Stimulated activated CD8-positive, alpha-beta memory T cell treated with anti-CD3 and anti-CD28 coated beads, Interleukin-7, amount 100 ng/mL, for 4 hours (primary cell): Measurements from ENCODE around the gene CRYM.
"Not testable (repeated sequence)": the region's sequence is repeated elsewhere in the genome, so short reads cannot be mapped to it uniquely, and the experiment has no call there.

Source experiments
- DNase-seq, 2 donors: peaks; one replicate each; pipeline ENCODE4 v3.0.0-alpha.2; 2020; ENCODE audit warnings: low read depth in 2 of 2

CRYM gene

GRCh38 chr16:21277927-21278706 is at the start of gene CRYM:
Gene CRYM (minus strand): TSS chr16:21278290. CDS start chr16:21278251, 39 bp downstream.
- no peak for DNase-seq

DNA sequence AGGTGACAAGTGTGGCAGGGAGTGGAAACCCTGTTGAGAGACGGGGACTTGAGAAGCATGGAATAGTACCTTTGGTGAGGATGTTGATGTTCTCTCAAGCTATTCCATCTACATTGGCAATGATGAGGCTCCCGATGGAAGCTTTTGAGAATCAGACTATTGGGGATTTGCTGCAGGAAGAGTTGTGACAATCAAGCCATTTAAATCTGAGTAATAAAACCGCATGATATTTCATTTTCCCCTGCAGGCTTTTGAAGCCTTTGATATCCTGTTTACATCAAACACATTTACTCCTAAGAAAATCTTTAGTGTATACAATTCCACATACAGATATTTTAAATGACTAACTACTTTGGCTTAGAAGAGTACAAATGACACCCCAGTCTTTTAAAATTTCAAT is 49.0 kb upstream of the CRYM start:
- no peak for DNase-seq

DNA sequence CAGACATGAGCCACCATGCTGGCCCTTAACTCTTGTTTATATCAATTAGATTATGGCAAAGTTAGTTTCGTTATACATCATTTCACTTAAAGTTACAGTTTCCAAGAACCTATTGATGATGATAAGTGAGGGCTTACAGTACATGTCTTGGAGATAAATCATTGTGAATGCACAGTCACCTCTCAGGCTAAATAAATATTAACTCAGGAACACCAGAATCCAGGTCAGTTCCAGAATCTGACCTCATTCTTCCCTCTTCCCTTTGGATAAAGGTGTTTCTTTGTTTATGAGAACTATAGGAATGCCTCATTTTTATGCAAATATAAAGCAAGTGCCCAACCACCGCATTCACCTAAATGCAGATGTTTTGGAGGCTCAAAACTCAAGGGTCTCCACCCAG is 48.4 kb upstream of the CRYM start:
- no peak for DNase-seq

DNA sequence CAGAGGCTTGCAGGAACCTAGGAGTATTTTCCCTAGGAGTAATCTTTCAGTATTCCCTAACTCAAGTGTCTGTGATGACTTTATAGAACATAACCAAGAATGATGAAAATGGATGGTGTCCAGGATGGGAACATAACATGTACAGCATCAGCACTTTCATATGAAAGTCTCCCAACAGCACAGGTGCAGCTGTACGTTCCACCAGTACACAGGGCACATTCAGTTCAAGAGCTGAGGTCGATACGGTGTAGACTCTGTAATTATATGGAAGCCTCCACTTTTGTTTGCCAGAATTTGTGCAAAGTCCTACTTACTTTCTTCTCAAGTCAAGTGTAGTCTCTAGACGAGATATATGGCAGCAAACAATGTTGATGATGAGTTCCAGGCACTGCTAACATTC is 46.2 kb upstream of the CRYM start:
- DNase-seq = no peak

DNA sequence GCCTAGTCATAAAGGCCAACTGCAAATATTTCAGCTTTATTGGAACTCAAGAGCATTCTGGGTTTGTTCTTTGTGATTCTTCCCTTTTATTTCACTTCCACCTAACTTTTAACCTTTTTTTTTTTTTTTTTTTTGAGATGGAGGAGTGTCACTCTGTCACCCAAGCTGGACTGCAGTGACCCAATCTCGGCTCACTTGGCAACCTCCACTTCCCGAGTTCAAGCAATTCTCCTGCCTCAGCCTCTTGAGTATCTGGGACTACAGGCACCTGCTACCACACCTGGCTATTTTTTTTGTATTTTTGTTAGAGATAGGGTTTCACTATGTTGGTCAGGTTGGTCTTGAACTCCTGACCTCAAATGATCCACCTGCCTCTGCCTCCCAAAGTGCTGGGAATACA is 44.2 kb upstream of the CRYM start:
- DNase-seq = not testable (repeated sequence)

- DNase-seq = no peak
Measured at GRCh38 chr16:21321736-21322135, 43.6 kb upstream of the CRYM start.

DNA sequence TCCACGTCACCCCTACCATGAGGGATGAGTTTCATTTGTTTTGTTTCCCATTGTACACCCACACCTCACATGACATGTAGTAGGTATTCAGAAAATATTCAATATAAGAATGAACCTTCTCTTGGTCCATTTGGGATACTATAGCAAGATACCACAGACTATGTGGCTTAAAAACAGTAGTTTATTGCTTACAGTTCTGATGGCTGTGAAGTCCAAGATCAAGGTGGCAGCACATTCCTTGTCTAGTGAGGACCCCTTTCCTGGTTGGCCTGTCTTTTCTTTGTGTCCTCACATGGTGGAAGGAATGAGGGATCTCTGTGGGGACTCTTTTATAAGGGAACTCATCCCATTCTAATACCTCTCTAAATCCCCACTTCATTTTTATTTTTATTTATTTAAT is 36.2 kb upstream of the CRYM start:
- DNase-seq = no peak

- not testable (repeated sequence) for DNase-seq
Measured at GRCh38 chr16:21312863-21313372, 34.8 kb upstream of the CRYM start.

DNA sequence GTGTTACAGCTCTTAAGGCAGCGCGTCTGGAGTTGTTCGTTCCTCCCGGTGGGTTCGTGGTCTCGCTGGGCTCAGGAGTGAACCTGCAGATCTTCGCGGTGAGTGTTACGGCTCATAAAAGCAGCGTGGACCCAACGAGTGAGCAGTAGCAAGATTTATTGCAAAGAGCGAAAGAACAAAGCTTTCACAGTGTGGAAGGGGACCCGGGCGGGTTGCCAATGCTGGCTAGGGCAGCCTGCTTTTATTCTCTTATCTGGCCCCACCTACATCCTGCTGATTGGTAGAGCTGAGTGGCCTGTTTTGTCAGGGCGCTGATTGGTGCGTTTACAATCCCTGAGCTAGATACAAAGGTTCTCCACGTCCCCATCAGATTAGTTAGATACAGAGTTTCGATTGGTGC is 34.0 kb upstream of the CRYM start:
- not testable (repeated sequence) for DNase-seq

DNA sequence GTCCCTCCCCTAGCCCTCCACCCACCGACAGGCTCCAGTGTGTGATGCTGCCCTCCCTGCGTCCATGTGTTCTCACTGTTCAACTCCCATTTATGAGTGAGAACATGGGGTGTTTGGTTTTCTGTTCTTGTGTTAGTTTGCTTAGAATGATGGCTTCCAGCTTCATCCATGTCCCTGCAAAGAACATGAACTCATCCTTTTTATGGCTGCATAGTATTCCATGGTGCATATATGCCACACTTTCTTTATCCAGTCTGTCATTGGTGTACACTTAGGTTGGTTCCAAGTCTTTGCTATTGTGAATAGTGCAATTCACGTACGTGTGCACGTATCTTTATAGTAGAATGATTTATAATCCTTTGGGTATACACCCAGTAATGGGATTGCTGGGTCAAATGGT is 28.6 kb upstream of the CRYM start:
- DNase-seq = not testable (repeated sequence)

DNA sequence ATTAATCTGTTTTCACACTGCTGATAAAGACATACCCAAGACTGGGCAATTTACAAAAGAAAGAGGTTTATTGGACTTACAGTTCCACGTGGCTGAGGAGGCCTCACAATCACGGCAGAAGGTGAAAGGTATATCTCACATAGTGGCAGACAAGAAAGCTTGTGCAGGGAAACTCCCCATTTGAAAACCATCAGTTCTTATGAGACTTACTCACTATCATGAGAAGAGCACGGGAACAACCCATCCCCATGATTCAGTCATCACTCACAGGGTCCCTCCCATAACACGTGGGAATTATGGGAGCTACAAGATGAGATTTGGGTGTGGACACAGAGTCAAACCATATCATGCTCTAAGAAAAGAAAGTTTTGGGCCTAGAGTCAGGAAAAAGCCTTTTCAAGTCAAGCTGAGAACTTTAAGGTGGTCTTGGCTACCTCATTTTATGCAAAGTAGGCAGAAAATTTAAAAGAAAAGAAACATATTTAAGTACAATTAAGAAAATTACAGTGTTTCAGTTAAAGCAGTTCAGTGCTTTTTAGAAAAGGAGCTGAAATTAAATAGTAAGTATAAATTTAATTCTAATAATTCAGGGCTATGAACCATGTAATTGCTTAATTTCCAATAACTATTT is 24.9 kb upstream of the CRYM start:
- no peak for DNase-seq

DNA sequence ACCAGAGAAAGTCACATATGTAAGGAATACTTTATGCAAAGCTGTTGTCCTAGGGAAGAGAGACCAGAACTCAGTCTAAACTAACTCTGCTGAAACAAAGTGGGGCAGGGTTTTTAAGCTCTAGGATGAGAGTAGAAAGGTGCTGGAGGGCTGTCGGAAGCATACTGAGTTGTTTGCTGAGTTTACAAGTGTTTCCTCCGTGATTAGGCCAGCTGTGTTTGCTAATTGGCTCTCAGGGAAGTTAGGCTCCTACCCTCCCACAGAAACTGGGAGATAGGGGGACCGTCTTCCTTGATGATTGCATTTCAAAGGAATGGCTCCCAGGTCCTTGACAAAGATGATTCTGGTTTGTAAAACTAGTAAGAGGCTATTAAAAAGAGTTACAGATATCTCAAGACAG is 24.4 kb upstream of the CRYM start:
- no peak for DNase-seq

DNA sequence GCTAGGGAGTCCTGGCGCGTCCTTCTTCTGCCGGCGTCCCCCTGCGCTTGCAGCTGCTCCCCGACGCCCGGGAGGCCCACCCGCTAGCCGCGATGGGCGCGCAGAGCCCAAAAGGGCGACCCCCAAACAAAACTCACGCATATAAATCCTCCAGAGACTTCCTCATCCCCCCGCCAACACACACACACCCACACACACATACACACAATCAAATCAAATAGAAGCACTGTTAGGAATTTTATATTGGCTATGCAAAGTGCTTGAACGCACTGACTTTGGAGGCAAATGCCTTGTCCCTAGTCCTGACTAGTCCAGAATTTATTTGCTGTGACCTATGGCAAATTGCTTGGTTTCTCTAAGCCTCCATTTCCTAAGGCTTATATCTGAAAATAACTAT is 23.8 kb upstream of the CRYM start:
- no peak for DNase-seq

GRCh38 chr16:21301168-21301894 is 23.2 kb upstream of the CRYM start:
- no peak for DNase-seq

DNA sequence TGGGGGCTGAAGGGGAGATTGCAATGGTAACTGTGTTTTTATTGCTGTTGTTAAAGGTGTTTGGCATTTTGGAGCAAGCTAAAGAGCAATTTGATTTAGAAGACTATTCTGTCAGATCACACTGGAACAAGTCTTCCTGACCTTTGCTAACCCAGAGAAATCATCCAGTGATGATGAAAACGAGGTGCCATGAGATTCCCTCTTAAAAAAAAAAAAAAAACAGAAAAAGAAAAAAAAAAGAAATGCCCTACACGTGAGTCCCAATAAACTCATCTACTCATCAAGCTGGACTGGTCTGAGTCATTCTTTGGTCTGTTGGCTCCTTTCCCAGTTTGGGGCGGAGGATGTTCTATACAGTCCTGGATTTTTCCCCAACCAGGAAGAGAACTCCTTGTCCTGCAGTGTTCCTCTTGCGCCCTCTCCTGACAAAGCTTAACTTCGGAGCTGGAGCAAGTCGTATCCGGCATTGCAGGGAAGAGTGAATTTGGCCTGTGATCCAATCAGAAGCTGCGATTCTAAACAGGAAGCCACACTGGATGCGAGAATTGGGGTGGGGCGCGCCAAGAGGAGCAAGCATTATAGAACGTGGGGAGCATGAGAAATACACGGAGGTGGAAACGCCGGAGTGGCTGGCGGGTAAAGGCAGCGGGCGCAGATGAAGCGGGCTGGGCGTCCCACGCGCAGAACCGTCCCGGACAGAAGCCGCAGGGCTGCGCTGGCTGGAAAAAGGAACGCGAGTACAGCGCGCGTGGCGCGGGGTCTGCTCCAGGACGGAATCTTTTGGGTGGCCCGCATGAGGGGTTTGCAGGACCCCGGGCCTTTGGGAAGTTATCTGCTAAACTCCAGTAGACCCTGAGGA is 22.4 kb upstream of the CRYM start:
- DNase-seq = no peak

GRCh38 chr16:21289789-21290188 is 11.7 kb upstream of the CRYM start:
- DNase-seq = not testable (repeated sequence)

DNA sequence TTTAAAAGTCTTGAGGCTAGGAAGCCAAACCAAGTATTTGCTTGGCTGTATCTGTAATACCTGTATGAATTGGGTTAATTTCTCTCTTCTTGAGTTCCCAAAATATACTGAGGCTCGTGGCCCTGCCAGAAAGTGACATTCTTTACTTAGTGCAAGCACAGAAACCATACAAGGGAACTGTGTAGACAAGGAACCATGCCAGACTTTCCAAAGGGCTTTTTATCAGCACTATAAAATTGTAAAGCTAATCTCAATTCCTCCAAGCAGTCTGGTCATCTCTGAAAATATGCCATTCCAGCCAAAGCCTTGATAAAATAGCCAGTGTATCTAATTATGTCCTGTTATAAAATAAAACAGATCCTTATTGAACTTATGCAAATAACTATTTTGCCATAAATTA is 7.2 kb upstream of the CRYM start:
- no peak for DNase-seq

- no peak for DNase-seq
Measured at GRCh38 chr16:21284414-21284813, 6.3 kb upstream of the CRYM start.

DNA sequence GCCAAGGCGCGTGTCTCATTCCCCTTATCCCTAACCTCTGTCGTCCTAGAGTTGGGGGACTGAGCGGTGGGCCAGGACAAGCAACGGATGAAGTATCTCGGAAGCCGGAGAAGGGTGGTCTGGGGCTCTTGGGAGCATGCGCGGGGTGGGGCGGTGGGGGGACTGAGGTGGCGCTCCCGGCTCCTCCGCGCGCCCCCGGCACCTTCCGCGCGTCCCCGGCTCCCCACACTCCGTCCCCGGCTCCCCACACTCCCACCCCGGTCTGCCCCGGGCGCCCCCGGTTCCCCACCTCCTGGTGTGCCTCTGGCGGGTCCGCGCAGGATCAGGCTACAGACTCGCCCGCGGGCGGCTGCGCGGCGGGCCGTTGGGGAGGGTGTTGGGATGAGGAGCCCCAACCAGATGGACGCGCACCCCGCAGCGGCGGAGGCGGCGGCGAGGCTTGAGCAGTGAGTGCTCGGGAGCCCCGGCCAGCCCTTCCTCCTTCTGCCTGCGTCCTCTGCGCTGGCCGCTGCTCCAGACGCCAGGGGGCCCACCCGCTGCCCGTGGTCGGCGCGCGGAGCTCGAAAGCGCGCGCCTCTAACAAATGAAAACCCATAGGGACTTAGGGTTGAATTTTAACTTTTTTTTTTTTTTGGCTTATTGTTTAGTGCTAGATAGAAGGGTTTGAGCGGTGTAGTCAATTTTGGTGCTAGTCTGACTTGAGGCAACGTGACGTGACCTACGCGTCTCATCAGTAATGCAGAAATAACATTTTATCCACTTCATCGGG is 5.6 kb upstream of the CRYM start:
- no peak for DNase-seq

- DNase-seq = no peak
Measured at GRCh38 chr16:21281698-21282389, 3.8 kb upstream of the CRYM start.
